HG03460 (cell line): ENCODE results near the gene TTN.

Experiments used
- ATAC-seq: cut with Tn5 transposase; IDR thresholded peaks from one replicate; pipeline ENCODE4 v1.9.1; 2021; ENCODE audit not compliant: unreplicated experiment

The TTN gene

GRCh38 chr2:178747767-178748166 lies 59.5 kb downstream of the TTN start:
- ATAC-seq: no peak

GRCh38 chr2:178734518-178734917 lies 72.7 kb downstream of the TTN start:
- ATAC-seq: no peak

GRCh38 chr2:178733975-178734374 lies 73.2 kb downstream of the TTN start:
- ATAC-seq: no peak

- ATAC-seq: no peak
Observed at GRCh38 chr2:178732913-178733312, 74.3 kb downstream of the TTN start.

- ATAC-seq: no peak
Observed at GRCh38 chr2:178731300-178731699, 75.9 kb downstream of the TTN start.

- no peak for ATAC-seq
Observed at GRCh38 chr2:178730049-178730448, 77.2 kb downstream of the TTN start.

- no peak for ATAC-seq
Observed at GRCh38 chr2:178723786-178724346, 83.4 kb downstream of the TTN start.

GRCh38 chr2:178722296-178722695 lies 84.9 kb downstream of the TTN start:
- ATAC-seq: no peak

GRCh38 chr2:178718988-178719387 lies 88.2 kb downstream of the TTN start:
- ATAC-seq: no peak

- no peak for ATAC-seq
Observed at GRCh38 chr2:178718283-178718682, 88.9 kb downstream of the TTN start.

- no peak for ATAC-seq
Observed at GRCh38 chr2:178716394-178716793, 90.8 kb downstream of the TTN start.

GRCh38 chr2:178715366-178715765 lies 91.9 kb downstream of the TTN start:
- ATAC-seq: no peak

GRCh38 chr2:178707476-178707875 lies 99.7 kb downstream of the TTN start:
- no peak for ATAC-seq

- no peak for ATAC-seq
Observed at GRCh38 chr2:178704876-178705275, 102.3 kb downstream of the TTN start.

GRCh38 chr2:178702361-178702760 lies 104.9 kb downstream of the TTN start:
- ATAC-seq: no peak

- ATAC-seq: no peak
Observed at GRCh38 chr2:178700922-178701342, 106.3 kb downstream of the TTN start.

- ATAC-seq: no peak
Observed at GRCh38 chr2:178700136-178700535, 107.1 kb downstream of the TTN start.

- no peak for ATAC-seq
Observed at GRCh38 chr2:178692845-178693244, 114.4 kb downstream of the TTN start.

- no peak for ATAC-seq
Observed at GRCh38 chr2:178689808-178690207, 117.4 kb downstream of the TTN start.

- ATAC-seq: no peak
Observed at GRCh38 chr2:178683877-178684276, 123.3 kb downstream of the TTN start.

GRCh38 chr2:178681081-178681480 lies 126.1 kb downstream of the TTN start:
- no peak for ATAC-seq

GRCh38 chr2:178679891-178680290 lies 127.3 kb downstream of the TTN start:
- no peak for ATAC-seq

- no peak for ATAC-seq
Observed at GRCh38 chr2:178677599-178677998, 129.6 kb downstream of the TTN start.

GRCh38 chr2:178676046-178676445 lies 131.2 kb downstream of the TTN start:
- no peak for ATAC-seq
